WTC11 (cell line): ENCODE measurements around the gene OR2L2.

ENCODE experiments used
- CREB1 ChIP-seq: sonication (generic); formaldehyde crosslinking; IDR thresholded peaks from 2 replicates; pipeline ENCODE4 v1.8.0; 2023; ENCODE audit warnings: mild to moderate bottlenecking, missing genetic modification reagents
- CTCF ChIP-seq: fragments of 200-600 bp; IDR thresholded peaks from 2 replicates; pipeline ENCODE4 v1.8.0; 2022; ENCODE audit warnings: antibody characterized with exemption
- ETV6 ChIP-seq: sonication (generic); formaldehyde crosslinking; IDR thresholded peaks from 2 replicates; pipeline ENCODE4 v1.8.1; 2022; ENCODE audit warnings: mild to moderate bottlenecking, missing genetic modification reagents
- FOXJ3 ChIP-seq: sonication (generic); formaldehyde crosslinking; IDR thresholded peaks from 2 replicates; pipeline ENCODE4 v1.9.0; 2021; ENCODE audit warnings: missing genetic modification reagents, mild to moderate bottlenecking, borderline replicate concordance
- TEAD1 ChIP-seq: sonication (generic); formaldehyde crosslinking; IDR thresholded peaks from 2 replicates; pipeline ENCODE4 v1.8.0; 2022; ENCODE audit warnings: mild to moderate bottlenecking, missing genetic modification reagents
- USF1 ChIP-seq: sonication (generic); formaldehyde crosslinking; IDR thresholded peaks from 2 replicates; pipeline ENCODE4 v1.8.0; 2022; ENCODE audit warnings: mild to moderate bottlenecking, missing genetic modification reagents

GRCh38 chr1:248013229-248013710 is 16.6 kb upstream of the OR2L2 start, which contains the start of gene OR2L5:
- TF ChIP-seq FOXJ3 (CRISPR knock-in tag) (no peak), CTCF (no peak), CREB1 (CRISPR knock-in tag) (no peak), ETV6 (CRISPR knock-in tag) (no peak), TEAD1 (no peak), USF1 (CRISPR knock-in tag) (no peak)
